ENCODE data around the gene PRSS50. TPM values are rescaled to one million over a fixed set of nuclear protein-coding genes. Genes with fewer than 3 reads are reported as not detected.

PRSS50 gene, protein sequence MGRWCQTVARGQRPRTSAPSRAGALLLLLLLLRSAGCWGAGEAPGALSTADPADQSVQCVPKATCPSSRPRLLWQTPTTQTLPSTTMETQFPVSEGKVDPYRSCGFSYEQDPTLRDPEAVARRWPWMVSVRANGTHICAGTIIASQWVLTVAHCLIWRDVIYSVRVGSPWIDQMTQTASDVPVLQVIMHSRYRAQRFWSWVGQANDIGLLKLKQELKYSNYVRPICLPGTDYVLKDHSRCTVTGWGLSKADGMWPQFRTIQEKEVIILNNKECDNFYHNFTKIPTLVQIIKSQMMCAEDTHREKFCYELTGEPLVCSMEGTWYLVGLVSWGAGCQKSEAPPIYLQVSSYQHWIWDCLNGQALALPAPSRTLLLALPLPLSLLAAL
- 1 to 10 TPM in 1 of 6 donors, under 1 TPM in 5; 0.10 to 4.2 (median 0.40) TPM for total RNA-seq

GRCh38 chr3:46717447-46718231 lies at the start of gene PRSS50:
TSS of gene PRSS50 (minus strand) at chr3:46717869. CDS start at chr3:46717824, 45 bp downstream.
- peak in 1 of 2 donors; percentile 17 for ATAC-seq (ENCODE audit: low FRiP score in 2 of 2)
- peak; percentile 19 to 86 for DNase-seq

GRCh38 chr3:46764206-46764605 lies 46.5 kb upstream of the PRSS50 start:
- 85 to 94% methylated on average over 1 of the region's 1 CpG for WGBS, 2 donors
- Histone ChIP-seq H3K9me3 (peaks cover 12 to 35% (median 22%) of the 10 kb centered on the region in 4 donors), H3K4me3 (no peak overlapping the region), H3K4me1 (no peaks in the 10 kb centered on the region), H3K27me3 (no peaks in the 10 kb centered on the region), H3K27ac (no peak overlapping the region), H3K36me3 (no peaks in the 10 kb centered on the region)
- ATAC-seq (ENCODE audit: low FRiP score in 2 of 2) (no peak), DNase-seq (no peak)
- TF ChIP-seq POLR2A (IDR thresholded peaks at IDR 0.05) (no peak), EP300 (IDR thresholded peaks at IDR 0.05) (no peak), POLR2AphosphoS5 (IDR thresholded peaks at IDR 0.05) (no peak)

More at GRCh38 chr3:46717447-46718231, at the start of gene PRSS50:
- Histone ChIP-seq H3K27me3 (peaks cover 0 to 9% (median 0%) of the 10 kb centered on the region in 4 donors), H3K9me3 (no peaks in the 10 kb centered on the region), H3K36me3 (no peaks in the 10 kb centered on the region), H3K4me3 (no peak within 1 kb of the TSS), H3K27ac (no peak within 1 kb of the TSS), H3K4me1 (peaks cover 0 to 5% (median 0%) of the 10 kb centered on the region in 4 donors)
- TF ChIP-seq POLR2A (IDR thresholded peaks at IDR 0.05) (no peak), POLR2AphosphoS5 (IDR thresholded peaks at IDR 0.05) (no peak), EP300 (IDR thresholded peaks at IDR 0.05) (no peak)
- TF ChIP-seq, protein P1, sequence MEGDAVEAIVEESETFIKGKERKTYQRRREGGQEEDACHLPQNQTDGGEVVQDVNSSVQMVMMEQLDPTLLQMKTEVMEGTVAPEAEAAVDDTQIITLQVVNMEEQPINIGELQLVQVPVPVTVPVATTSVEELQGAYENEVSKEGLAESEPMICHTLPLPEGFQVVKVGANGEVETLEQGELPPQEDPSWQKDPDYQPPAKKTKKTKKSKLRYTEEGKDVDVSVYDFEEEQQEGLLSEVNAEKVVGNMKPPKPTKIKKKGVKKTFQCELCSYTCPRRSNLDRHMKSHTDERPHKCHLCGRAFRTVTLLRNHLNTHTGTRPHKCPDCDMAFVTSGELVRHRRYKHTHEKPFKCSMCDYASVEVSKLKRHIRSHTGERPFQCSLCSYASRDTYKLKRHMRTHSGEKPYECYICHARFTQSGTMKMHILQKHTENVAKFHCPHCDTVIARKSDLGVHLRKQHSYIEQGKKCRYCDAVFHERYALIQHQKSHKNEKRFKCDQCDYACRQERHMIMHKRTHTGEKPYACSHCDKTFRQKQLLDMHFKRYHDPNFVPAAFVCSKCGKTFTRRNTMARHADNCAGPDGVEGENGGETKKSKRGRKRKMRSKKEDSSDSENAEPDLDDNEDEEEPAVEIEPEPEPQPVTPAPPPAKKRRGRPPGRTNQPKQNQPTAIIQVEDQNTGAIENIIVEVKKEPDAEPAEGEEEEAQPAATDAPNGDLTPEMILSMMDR (IDR thresholded peaks at IDR 0.05): peak in 4 of 6 experiments; percentile 11 to 44 (median 27)
- WGBS, 2 donors: 57 to 67% methylated on average over 42 to 50 of the region's 61 CpGs

- no peaks in the 10 kb centered on the region for H3K4me1 ChIP-seq
- no peak overlapping the region for H3K4me3 ChIP-seq
- H3K9me3 ChIP-seq: peaks cover 10 to 29% (median 18%) of the 10 kb centered on the region in 4 donors
- no peaks in the 10 kb centered on the region for H3K36me3 ChIP-seq
- DNase-seq: no peak
- H3K27ac ChIP-seq: no peak overlapping the region
- H3K27me3 ChIP-seq: no peaks in the 10 kb centered on the region
- TF ChIP-seq POLR2AphosphoS5 (IDR thresholded peaks at IDR 0.05): no peak
- no peak for TF ChIP-seq POLR2A (IDR thresholded peaks at IDR 0.05)
- TF ChIP-seq, protein P1 (IDR thresholded peaks at IDR 0.05): no peak
- TF ChIP-seq EP300 (IDR thresholded peaks at IDR 0.05): no peak
- no peak for ATAC-seq (ENCODE audit: low FRiP score in 2 of 2)
Observed at GRCh38 chr3:46763178-46763577, 45.5 kb upstream of the PRSS50 start.

DNA sequence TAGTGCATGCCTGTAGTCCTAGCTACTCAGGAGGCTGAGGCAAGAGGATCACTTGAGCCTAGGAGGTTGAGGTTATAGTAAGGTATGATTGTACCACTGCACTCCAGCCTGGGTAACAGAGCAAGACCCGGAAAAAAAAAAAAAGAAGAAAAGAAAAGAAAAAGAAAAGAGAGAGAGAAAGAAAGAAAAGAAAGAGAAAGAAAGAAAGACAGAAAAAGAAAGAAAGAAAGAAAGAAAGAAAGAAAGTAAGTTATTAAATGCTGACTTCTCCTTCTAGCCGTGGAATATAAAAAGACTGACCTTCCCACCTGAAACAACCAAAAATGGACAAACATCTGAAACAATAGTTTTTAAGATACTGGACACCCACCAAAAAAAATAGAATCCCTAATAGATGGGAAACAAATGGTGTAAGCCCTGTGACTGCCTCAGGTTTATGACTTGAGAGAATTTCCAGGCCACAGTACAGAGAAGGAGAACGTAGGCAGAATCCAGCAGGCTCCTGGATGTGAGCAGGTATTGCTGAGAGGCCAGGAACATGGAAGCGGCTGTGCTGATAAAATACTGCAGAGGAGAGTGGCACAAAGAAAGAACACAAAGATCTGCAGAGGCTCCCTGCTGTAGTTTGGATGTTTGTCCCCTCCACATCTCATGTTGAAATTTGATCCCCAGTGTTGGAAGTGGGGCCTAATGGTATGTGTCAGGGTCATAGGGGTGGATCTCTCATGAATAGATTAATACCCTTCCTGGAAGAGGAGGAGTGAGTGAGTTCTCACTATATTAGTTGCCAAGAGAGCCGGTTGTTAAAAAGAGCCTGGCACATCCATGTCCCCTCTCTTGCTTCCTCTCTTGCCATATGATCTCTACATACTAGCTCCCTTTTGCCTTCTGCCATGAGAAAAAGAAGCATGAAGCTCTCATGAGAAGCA lies 41.8 kb upstream of the PRSS50 start:
- no peak for ATAC-seq (ENCODE audit: low FRiP score in 2 of 2)
- DNase-seq: no peak
- no peaks in the 10 kb centered on the region for H3K36me3 ChIP-seq
- no peak overlapping the region for H3K27ac ChIP-seq
- TF ChIP-seq EP300 (IDR thresholded peaks at IDR 0.05): no peak
- TF ChIP-seq, protein P1 (IDR thresholded peaks at IDR 0.05): no peak
- no peak for TF ChIP-seq POLR2A (IDR thresholded peaks at IDR 0.05)
- TF ChIP-seq POLR2AphosphoS5 (IDR thresholded peaks at IDR 0.05): no peak
- H3K9me3 ChIP-seq: peaks cover 6 to 11% (median 9%) of the 10 kb centered on the region in 4 donors
- H3K27me3 ChIP-seq: no peaks in the 10 kb centered on the region
- H3K4me3 ChIP-seq: no peak overlapping the region
- H3K4me1 ChIP-seq: no peaks in the 10 kb centered on the region
- WGBS, 2 donors: 84 to 89% methylated on average over 5 of the region's 5 CpGs
